Peyer's patch (tissue), 4 donors: ENCODE results near the gene SMYD1.

Experiments
- POLR2A ChIP-seq, 2 donors: fragments of 450-650 bp; IDR thresholded peaks; one replicate each; pipeline ENCODE4 v1.5.1; 2017; ENCODE audit warnings: antibody characterized with exemption in 2 of 2, mild to moderate bottlenecking in 2 of 2, moderate library complexity in 2 of 2
- TF ChIP-seq, protein P1 (sequence below), 6 experiments: fragments of 450-650 bp in 4 of 6; fragments of 200-600 bp in 2 of 6; sonication (generic) in 1 of 6; IDR thresholded peaks; one replicate each; pipeline ENCODE4 v1.5.1; 2017 to 2019; ENCODE audit warnings: antibody characterized with exemption in 6 of 6, mild to moderate bottlenecking in 3 of 6, moderate library complexity in 1 of 6

DNA sequence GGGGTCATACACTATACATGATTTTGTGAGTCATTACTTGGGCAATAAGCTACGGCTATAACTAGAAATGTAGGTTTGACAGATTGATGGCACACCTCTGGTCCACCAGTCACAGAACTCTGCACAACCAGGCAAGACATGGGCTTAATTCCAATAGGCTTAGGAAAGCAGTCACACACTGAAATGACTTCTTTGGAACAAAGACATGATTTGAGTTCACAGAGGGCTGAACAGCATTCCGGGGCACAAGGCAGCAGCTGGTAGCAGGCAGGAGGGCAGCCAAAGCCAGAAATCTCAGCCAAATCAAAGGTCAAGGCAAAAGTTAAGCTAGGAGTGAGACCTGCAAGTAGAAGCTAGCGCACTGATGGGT, 32.8 kb downstream of the SMYD1 start:
- TF ChIP-seq, protein P1, sequence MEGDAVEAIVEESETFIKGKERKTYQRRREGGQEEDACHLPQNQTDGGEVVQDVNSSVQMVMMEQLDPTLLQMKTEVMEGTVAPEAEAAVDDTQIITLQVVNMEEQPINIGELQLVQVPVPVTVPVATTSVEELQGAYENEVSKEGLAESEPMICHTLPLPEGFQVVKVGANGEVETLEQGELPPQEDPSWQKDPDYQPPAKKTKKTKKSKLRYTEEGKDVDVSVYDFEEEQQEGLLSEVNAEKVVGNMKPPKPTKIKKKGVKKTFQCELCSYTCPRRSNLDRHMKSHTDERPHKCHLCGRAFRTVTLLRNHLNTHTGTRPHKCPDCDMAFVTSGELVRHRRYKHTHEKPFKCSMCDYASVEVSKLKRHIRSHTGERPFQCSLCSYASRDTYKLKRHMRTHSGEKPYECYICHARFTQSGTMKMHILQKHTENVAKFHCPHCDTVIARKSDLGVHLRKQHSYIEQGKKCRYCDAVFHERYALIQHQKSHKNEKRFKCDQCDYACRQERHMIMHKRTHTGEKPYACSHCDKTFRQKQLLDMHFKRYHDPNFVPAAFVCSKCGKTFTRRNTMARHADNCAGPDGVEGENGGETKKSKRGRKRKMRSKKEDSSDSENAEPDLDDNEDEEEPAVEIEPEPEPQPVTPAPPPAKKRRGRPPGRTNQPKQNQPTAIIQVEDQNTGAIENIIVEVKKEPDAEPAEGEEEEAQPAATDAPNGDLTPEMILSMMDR (IDR thresholded peaks at IDR 0.05), result no peak
- TF ChIP-seq POLR2A (IDR thresholded peaks at IDR 0.05), result no peak
